ENCODE data around the gene AKAP6.

The AKAP6 gene

GRCh38 chr14:32681598-32681997 lies 352.5 kb downstream of the AKAP6 start:
- DNase-seq: no peak

- DNase-seq: no peak
These were observed 353.1 kb downstream of the AKAP6 start for GRCh38 chr14:32682214-32682613.

GRCh38 chr14:32683679-32684078 lies 354.6 kb downstream of the AKAP6 start:
- no peak for DNase-seq

GRCh38 chr14:32688941-32689340 lies 359.8 kb downstream of the AKAP6 start:
- DNase-seq: no peak

- DNase-seq: no peak
These were observed 363.3 kb downstream of the AKAP6 start for GRCh38 chr14:32692441-32692840.

GRCh38 chr14:32693114-32693513 lies 364.0 kb downstream of the AKAP6 start:
- no peak for DNase-seq

GRCh38 chr14:32694795-32695449 lies 365.8 kb downstream of the AKAP6 start:
- no peak for DNase-seq

- DNase-seq: no peak
These were observed 367.4 kb downstream of the AKAP6 start for GRCh38 chr14:32696325-32697091.

GRCh38 chr14:32697114-32697513 lies 368.0 kb downstream of the AKAP6 start:
- DNase-seq: no peak

GRCh38 chr14:32697704-32698103 lies 368.6 kb downstream of the AKAP6 start:
- no peak for DNase-seq

- no peak for DNase-seq
These were observed 369.7 kb downstream of the AKAP6 start for GRCh38 chr14:32698831-32699230.

GRCh38 chr14:32701475-32701874 lies 372.4 kb downstream of the AKAP6 start:
- DNase-seq: no peak

GRCh38 chr14:32702088-32702487 lies 373.0 kb downstream of the AKAP6 start:
- DNase-seq: no peak

GRCh38 chr14:32702562-32702961 lies 373.5 kb downstream of the AKAP6 start:
- DNase-seq: peak in 1 of 2 experiments; percentile 2

- no peak for DNase-seq
These were observed 374.1 kb downstream of the AKAP6 start for GRCh38 chr14:32703183-32703621.

- no peak for DNase-seq
These were observed 377.8 kb downstream of the AKAP6 start for GRCh38 chr14:32706721-32707519.

GRCh38 chr14:32707742-32708500 lies 378.8 kb downstream of the AKAP6 start:
- DNase-seq: no peak

GRCh38 chr14:32709027-32709426 lies 379.9 kb downstream of the AKAP6 start:
- no peak for DNase-seq

GRCh38 chr14:32710231-32710671 lies 381.2 kb downstream of the AKAP6 start:
- DNase-seq: no peak

- DNase-seq: no peak
These were observed 381.9 kb downstream of the AKAP6 start for GRCh38 chr14:32710731-32711680.

- no peak for DNase-seq
These were observed 384.8 kb downstream of the AKAP6 start for GRCh38 chr14:32713856-32714255.

- no peak for DNase-seq
These were observed 390.5 kb downstream of the AKAP6 start for GRCh38 chr14:32719601-32720000.
